ENCODE measurements around the gene EED.
A peak's percentile ranks its signal among the peaks of the same experiment; 100 is the strongest.
"Not testable (repeated sequence)": the region's sequence is repeated elsewhere in the genome, so short reads cannot be mapped to it uniquely, and the experiment has no call there.

Gene EED

GRCh38 chr11:86219311-86220193 is 25.0 kb upstream of the EED start:
- no peak for DNase-seq

GRCh38 chr11:86220653-86221052 is 23.9 kb upstream of the EED start:
- no peak for DNase-seq

DNA sequence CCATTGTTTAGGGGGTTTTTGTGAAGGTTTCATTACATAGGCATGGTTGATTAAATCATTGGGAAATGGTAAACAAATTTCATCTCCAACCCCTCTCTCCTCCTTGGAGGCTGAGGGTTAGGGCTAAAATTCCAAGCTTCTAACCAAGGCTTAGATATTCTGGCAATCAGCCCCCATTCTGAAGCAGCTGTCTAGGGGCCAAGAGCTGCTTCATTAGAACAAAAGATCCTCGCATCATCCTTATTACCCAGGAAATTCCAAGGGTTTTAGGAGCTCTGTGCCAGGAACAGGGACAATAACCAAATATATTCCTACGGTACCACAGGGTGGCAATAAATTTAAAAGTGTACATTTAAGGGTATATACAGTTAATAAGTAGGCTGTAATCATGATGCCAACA is 22.5 kb upstream of the EED start:
- DNase-seq, result no peak

- DNase-seq, result not testable (repeated sequence)
These were observed 20.0 kb upstream of the EED start for GRCh38 chr11:86224575-86224974.

DNA sequence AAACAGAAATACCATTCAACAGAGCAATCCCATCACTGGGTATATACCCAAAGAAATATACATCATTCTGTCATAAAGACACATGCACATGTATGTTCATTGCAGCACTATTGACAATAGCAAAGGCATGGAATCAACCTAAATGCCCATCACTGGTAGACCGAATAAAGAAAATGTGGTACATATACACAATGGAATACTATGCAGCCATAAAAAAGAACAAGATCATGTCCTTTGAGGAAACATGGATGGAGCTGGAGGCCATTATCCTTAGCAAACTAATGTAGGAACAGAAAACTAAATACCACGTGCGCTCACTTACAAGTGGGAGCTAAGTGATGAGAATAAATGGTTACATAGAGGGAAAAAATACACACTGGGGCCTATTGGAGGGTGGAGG is 19.2 kb upstream of the EED start:
- not testable (repeated sequence) for DNase-seq

DNA sequence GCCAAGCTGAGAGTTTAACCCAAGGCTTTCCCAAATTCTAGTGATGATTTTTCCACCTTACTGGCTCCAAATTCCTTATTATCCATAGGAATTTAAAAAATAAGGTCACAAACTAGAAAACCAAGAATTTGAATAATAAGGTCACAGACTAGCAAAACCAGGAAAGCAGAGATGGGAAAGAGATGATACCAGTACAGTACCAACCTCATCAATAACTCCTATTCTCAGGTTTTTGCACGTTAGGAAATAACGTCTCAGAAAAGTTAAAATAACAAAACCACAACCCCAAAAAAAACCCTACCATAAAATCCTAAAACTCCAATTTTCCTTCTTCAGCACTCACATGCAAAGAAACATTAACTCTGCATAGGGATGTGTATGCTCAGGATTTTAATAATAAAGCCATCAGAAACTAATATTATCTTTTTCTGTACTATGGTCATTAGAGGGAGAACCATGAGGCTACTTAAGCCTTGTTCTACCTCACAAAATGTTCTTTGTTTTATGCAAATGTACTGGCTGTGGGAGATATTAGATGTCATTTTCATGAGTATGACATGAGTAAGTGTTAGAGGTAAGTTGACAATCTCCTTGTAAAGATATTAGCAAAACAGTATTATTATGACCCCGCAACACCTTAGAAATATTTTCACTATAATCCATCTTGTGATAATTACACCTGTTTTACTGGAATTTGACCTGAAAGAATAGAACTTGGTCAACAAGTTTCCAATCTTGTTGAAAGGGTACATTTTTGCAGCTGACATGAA is 16.1 kb upstream of the EED start:
- no peak for DNase-seq

- DNase-seq, result not testable (repeated sequence)
These were observed 15.6 kb upstream of the EED start for GRCh38 chr11:86229039-86229330.

- DNase-seq, result no peak
These were observed 14.3 kb upstream of the EED start for GRCh38 chr11:86230179-86230804.

GRCh38 chr11:86230921-86231434 is 13.6 kb upstream of the EED start:
- no peak for DNase-seq

DNA sequence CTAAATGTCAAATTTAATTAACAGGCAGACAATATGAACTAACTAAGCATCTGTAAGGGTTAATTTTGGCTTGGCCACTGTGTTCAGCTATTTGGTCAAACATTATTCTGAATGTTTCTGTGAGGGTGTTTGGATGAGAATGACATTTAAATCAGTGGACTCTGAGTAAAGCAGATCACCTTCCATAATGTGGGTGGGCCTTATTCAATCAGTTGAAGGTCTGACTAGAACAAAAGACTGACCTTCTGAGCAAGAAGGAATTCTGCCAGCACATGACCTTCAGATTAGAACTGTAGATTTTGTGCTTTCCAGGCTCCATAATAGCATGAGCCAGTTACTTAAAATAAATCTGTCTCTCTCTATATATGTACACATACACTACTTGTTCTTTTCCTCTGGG is 12.0 kb upstream of the EED start:
- no peak for DNase-seq

- no peak for DNase-seq
These were observed 9.6 kb upstream of the EED start for GRCh38 chr11:86234831-86235461.

- no peak for DNase-seq
These were observed 7.2 kb upstream of the EED start for GRCh38 chr11:86237267-86237804.

DNA sequence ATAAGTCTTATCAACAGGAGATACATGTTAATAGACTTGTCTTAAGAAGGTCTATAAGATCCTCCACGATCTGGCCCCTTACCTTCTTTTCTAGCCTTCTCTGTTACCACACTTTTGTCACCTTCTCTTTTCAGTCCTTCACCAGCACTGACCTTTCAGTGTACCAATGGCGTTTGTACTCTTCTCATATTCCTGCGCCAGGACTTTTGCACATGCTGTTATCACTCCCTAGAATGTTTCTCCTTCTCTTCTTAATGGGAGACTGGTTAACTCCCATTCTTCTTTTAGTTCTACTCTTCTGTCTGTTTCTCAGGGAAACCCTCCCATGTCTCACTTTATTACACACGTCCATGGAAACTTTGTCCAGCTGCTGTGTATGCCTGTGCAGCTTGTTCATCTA is 4.4 kb upstream of the EED start:
- no peak for DNase-seq

DNA sequence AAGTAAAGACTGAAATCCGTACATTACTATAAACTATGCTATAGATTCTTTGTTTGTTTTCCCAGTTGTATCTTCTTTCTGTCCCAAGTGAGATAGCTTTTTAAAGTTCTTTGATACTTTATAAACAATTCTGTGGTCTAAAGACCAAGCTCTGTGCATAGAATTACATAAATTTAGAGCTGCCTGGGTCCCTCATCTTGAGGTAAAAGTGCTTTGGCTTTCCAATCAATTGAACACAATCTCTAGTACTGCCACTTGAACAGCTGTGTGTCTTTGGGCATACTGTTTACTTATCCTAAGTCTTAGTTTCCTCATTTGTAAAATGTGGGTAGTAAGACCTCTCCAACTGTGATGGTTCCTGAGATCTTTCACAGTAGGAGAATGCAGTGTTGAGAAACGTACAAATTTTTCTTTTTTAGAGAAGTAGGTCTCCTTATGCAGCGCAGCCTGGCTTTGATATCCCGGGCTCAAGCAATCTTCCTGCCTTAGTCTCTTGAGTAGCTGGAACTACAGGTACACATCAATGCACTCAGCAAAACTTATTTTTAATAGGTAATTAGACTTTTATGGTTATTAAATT is 2.5 kb upstream of the EED start:
- DNase-seq, result no peak

DNA sequence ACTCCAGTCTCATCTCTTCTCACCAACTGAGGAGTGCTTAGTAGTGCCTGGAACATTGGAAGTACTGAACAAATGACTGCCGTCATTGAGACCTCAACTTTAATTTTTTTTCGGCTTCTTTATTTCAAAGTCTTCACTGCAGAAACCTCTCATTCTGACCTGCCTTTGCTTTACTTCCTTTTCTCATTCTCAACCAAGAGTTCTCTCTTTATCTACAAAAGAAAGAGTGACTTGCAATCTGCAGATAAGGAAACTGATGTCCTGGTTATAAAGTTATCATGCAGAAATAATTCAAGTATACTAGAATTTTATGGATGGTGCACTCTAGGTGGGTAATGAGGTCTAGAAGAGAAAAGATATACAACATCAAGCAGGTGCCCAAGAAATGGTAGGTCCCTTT is 1.2 kb upstream of the EED start:
- no peak for DNase-seq

DNA sequence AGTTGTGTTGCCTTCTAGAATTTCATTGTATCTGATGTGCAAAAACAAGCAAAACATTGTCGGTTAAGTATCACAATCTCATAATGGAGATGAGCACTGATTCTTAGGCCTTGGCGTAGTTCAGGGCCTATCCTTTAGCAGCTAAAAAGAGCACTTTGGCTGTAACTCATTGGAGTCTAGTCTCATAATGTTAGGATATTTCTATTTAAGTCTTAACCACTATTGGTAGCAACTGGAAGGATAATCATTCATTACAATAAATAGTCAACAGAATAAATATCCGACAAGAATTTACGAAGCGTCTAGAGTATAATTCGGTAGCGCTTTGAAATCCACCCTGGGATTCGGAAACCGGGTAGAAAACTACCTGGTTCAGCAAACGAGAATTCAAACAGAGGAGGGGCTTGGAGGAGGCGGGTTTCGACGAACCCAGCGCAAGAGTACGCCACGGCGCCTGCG is 461 bp upstream of the EED start:
- DNase-seq, result no peak

DNA sequence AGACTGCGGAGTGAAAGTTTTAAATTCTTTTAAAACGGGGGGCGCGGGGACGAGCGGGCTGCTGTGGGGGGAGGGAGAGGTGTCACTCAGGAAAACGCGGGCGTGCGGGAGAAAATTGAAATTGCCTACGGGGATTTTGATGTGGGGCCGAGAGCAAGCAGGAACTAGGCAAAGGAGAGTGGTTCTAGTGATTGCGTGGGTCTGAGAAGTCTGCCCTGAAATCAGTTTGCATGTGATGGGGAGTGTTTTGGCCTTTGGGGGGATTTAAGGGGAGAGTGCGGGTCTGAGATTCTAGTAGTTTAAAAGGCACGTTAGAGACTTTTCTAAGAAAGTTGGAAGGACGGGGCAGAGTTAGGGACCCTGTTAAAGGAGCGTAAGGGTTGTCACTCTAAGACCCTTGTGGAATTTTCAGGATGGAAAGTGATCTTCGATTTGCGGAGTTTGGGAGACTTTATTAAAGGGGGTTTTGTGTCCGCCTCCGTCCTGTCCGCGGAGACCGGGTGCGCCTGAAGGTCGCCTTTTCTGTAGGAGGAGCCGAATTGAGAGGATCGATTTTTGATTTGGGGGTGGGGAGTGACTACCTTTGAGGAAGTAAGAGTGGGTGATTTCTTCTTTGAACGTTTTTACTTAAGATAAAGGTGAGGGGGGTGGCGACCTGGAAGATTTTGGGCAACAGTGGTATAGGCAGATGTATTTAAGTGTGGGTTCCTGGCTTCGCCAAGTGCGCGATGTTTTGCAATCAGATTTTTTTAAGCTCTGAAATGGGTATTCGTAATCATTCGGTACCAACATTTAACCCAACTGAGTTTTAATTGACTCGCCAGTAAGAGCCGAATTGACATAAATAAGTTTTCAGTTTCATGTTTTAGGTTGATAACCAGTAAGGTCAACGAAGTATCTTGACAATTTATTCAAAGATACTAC is 1.1 kb downstream of the EED start:
- DNase-seq, result peak; percentile 27

GRCh38 chr11:86246293-86246675 is 1.7 kb downstream of the EED start:
- DNase-seq, result no peak

DNA sequence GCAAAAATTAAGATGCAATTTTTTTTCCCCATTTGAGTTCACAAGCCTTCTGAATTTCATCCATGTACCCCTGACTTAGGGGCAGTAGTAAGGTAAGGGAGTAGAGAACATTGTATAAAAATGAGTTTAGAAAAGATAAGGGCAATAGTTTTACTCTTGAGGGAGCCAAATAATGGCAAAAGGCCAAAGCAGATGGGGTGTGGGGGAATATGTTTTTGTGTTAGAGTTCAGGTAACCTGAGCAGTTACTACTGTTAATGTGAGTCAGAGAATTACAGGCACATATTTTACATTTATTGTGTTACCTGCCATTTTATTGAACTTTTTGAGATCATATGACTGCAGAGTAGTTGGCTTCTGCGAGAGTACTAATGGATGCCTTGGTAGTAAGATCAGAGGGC is 3.1 kb downstream of the EED start:
- DNase-seq, result no peak

DNA sequence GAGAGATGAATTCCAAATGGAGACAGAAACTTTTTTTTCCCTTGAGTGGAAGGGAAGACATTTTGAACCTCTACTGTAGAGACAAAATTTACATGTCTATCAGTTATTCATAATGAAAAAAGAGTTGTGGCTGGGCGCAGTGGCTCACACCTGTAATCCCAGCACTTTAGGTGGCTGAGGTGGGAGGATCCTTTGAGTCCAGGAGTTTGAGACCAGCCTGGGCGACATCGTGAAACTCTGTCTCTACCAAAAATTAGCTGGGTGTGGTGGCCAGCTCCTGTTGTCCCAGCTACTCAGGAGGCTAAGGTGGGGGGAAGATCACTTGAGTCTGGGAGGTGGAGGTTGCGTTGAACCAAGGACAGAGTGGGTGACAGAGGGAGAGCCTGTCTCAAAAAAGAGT is 4.1 kb downstream of the EED start:
- no peak for DNase-seq
